22Rv1 (cell line): ENCODE measurements around the gene RIMS4.

Experiments
- ZFX ChIP-seq: fragments of 450-650 bp; IDR thresholded peaks from 2 replicates; pipeline ENCODE4 v1.6.1; 2017; ENCODE audit warnings: antibody characterized with exemption, borderline replicate concordance
- TF ChIP-seq, protein P1 (sequence below): fragments of 450-650 bp; IDR thresholded peaks from 2 replicates; pipeline ENCODE4 v1.5.1; 2017; ENCODE audit warnings: mild to moderate bottlenecking

- TF ChIP-seq, protein P1, sequence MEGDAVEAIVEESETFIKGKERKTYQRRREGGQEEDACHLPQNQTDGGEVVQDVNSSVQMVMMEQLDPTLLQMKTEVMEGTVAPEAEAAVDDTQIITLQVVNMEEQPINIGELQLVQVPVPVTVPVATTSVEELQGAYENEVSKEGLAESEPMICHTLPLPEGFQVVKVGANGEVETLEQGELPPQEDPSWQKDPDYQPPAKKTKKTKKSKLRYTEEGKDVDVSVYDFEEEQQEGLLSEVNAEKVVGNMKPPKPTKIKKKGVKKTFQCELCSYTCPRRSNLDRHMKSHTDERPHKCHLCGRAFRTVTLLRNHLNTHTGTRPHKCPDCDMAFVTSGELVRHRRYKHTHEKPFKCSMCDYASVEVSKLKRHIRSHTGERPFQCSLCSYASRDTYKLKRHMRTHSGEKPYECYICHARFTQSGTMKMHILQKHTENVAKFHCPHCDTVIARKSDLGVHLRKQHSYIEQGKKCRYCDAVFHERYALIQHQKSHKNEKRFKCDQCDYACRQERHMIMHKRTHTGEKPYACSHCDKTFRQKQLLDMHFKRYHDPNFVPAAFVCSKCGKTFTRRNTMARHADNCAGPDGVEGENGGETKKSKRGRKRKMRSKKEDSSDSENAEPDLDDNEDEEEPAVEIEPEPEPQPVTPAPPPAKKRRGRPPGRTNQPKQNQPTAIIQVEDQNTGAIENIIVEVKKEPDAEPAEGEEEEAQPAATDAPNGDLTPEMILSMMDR: no peak
- TF ChIP-seq ZFX: no peak
These were observed 6.9 kb downstream of the RIMS4 start for GRCh38 chr20:44803383-44803941.
